BE2C (cell line): ENCODE measurements around the gene MEIOSIN. TPM values are rescaled to one million over a fixed set of nuclear protein-coding genes. Genes with fewer than 3 reads are reported as not detected.
"Not testable (repeated sequence)": the region's sequence is repeated elsewhere in the genome, so short reads cannot be mapped to it uniquely, and the experiment has no call there.

Source experiments
- DNase-seq: peaks from one replicate; pipeline ENCODE4 v3.0.0-alpha.2; 2020
- H3K27me3 ChIP-seq: fragments of 250-450 bp; sonication (Bioruptor Pico); 2 replicates; pipeline ENCODE4 v1.5.1; 2020; ENCODE audit warnings: mild to moderate bottlenecking
- H3K36me3 ChIP-seq: fragments of 250-450 bp; sonication (Bioruptor Pico); 2 replicates; pipeline ENCODE4 v1.5.1; 2020; ENCODE audit warnings: mild to moderate bottlenecking
- H3K4me1 ChIP-seq: fragments of 250-450 bp; sonication (Bioruptor Pico); 2 replicates; pipeline ENCODE4 v1.5.1; 2020
- H3K4me3 ChIP-seq: 2 replicates; pipeline ENCODE4 v1.5.1; 2011; ENCODE audit warnings: low read depth, low read length
- H3K9me3 ChIP-seq: fragments of 250-450 bp; sonication (Bioruptor Pico); 2 replicates; pipeline ENCODE4 v1.5.1; 2020
- polyA plus RNA-seq: library from polyadenylated mRNA; unstranded; fragments of >200 nt; gene quantifications from one replicate; pipeline ENCODE4 v1.2.1, GENCODE V29; 2012; ENCODE audit warnings: low read depth, missing spikeins; ENCODE audit not compliant: insufficient read length, insufficient read depth
- TF ChIP-seq, protein P1 (sequence below): IDR thresholded peaks from 2 replicates; pipeline ENCODE4 v1.5.1; 2012; ENCODE audit warnings: mild to moderate bottlenecking, low read depth, low read length

MEIOSIN gene, protein sequence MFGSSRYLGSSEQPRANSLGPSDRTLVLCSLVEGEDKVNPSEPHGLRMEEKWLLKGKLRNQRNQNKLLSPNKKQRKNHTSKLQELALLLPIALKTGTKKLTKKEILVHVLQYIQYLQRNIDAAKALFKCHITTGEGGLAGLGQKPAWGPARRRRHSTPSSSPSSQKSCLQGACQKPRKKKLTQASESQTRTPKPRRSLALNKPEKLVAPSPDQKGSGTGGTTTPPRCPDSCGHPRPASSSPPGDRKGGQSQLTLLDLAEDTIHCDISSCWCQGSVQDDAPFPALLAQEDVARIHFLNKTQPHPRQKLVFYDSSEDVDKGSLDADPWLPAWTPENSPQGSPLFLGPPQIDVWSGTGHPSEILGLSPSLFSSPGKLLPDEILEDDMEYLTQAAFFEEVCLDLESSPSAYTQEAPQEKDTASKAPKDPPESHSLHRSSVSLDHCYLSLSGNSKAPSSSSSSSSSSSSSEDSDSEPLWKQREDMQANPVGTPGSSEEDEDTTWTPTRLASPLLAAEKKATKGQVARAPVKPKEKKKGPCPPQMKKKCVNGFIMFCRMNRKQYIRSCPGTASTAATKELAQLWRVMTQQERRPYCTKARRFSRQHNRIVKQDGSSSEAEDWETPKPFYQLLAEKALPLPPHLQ
- polyA plus RNA-seq: 0.31 TPM

DNA sequence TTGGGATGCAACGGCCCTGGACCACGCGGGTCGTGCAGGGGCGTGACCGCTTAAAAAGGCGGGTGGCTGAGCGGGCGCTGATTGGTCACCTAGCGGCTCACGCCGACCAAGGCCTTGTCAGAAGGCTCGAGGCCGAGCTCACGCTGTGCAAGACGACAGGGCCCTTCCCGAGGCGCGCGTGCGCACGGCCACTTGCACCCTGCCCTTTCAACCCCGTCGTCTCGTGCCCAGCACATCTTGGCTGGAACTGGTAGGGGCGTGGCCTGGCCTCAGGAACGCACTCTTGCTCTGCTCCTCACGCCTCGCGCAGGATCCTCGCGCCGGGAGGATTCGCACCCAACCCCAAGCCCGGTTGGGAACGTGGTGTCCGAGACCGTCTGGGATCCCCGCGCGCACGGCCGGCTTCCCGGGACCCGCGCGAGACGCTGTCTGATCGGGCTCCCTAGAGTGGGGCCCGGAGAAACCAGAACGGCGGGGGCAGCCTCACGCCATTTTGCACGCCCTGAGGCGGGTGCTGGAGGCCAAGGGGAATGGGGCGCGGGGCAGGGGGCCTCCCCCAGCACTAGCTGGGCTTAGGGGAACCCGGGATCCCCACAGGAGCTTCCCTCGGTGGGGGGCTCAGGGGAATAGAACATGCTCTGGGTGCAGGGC is at the start of gene MEIOSIN:
MEIOSIN (plus strand) TSS at position 280 of the 651 bp plus-strand sequence. CDS start 1,938 bp downstream, outside the sequence.
- Histone ChIP-seq H3K4me1 (no peaks in the 10 kb centered on the region; the same call in 1 of the 2 replicates), H3K9me3 (no peaks in the 10 kb centered on the region), H3K4me3 (no peak within 1 kb of the TSS), H3K27me3 (no peaks in the 10 kb centered on the region), H3K36me3 (no peaks in the 10 kb centered on the region)
- TF ChIP-seq, protein P1, sequence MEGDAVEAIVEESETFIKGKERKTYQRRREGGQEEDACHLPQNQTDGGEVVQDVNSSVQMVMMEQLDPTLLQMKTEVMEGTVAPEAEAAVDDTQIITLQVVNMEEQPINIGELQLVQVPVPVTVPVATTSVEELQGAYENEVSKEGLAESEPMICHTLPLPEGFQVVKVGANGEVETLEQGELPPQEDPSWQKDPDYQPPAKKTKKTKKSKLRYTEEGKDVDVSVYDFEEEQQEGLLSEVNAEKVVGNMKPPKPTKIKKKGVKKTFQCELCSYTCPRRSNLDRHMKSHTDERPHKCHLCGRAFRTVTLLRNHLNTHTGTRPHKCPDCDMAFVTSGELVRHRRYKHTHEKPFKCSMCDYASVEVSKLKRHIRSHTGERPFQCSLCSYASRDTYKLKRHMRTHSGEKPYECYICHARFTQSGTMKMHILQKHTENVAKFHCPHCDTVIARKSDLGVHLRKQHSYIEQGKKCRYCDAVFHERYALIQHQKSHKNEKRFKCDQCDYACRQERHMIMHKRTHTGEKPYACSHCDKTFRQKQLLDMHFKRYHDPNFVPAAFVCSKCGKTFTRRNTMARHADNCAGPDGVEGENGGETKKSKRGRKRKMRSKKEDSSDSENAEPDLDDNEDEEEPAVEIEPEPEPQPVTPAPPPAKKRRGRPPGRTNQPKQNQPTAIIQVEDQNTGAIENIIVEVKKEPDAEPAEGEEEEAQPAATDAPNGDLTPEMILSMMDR: no peak
- no peak for DNase-seq

DNA sequence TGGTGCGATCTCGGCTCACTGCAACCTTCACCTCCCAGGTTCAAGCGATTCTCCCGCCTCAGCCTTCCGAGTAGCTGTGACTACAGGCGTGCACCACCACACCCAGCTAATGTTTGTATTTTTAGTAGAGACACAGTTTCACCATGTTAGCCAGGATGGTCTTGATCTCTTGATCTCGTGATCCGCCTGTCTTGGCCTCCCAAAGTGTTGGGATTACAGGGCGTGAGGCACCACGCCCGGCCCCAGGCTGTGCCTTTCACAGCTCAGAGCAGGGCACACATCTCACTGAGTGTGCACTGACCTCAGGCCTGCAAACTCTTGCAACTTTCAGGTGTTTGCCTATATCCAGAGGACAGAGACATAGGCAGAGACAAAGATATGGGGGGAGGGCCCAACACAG is 48.2 kb upstream of the MEIOSIN start:
- H3K4me3 ChIP-seq, DNase-seq, H3K9me3 ChIP-seq, H3K27me3 ChIP-seq, H3K4me1 ChIP-seq: not testable (repeated sequence)
- H3K36me3 ChIP-seq: peaks cover 40% of the 10 kb centered on the region

DNA sequence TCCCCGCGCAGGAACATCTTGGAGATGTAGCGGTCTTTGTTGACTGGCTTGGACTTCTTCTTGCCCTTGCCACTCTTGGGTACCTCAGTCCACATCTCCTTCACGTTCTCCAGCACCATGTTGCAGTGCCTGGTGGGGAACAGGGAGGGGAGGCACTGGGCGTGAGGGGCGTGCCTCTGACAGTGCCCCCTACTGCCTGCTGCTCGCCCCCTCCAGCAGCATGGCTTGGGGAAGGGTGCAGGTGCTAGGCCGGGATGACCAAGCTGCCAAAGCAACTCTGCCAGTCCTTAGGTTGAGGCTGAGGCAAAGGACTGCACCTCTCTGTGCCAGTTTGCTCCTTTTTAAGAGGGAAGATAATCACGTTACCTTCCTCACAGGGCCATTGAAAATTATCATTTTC is 45.6 kb upstream of the MEIOSIN start:
- DNase-seq: no peak
- Histone ChIP-seq H3K4me1 (no peaks in the 10 kb centered on the region), H3K27me3 (no peaks in the 10 kb centered on the region), H3K4me3 (no peak overlapping the region), H3K36me3 (peaks cover 40% of the 10 kb centered on the region), H3K9me3 (no peaks in the 10 kb centered on the region)
- TF ChIP-seq, protein P1: 0 out of 2 replicates have a peak, but pooled peaks have one; percentile 1

DNA sequence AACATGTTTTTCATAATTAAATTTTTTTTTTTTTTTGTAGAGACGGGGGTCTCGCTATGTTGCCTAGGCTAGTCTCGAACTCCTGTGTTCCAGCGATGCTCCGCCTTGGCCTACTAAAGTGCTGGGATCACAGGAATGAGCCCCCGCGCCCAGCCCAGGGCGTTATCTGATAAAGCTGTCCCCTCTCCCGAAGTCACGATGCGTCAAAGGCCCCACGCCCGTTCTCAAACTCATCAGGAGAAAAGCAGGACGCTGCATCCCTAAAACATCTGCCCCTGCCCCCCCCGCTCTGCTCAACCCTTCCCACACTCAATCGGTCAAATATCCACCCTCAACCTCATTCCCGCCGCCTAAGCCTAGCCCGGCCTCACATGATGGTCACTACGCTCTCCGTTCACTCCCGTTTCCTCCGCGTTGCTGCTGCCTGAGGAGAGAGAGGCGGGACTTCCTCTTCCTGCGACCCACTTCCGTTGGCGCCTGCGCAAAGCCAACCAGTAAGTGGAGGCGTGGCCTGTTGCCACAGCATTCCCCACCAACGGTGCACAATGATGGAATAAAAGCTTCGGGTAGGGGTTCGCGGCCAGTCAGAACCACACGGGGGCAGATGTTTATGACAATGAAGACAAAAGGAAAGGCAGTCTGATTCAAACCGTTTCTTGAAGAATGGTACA is 41.6 kb upstream of the MEIOSIN start, which contains the start of gene SNRPD2:
SNRPD2 (minus strand) TSS at position 438 of the 671 bp plus-strand sequence; CDS start at position 373, 65 bp downstream.
- no peaks in the 10 kb centered on the region for H3K9me3 ChIP-seq
- DNase-seq: peak; percentile 96
- H3K4me1 ChIP-seq: no peaks in the 10 kb centered on the region
- peaks cover 26% of the 10 kb centered on the region for H3K36me3 ChIP-seq
- peak within 1 kb of the TSS; percentile 94 for H3K4me3 ChIP-seq
- no peaks in the 10 kb centered on the region for H3K27me3 ChIP-seq
- TF ChIP-seq, protein P1: no peak

DNA sequence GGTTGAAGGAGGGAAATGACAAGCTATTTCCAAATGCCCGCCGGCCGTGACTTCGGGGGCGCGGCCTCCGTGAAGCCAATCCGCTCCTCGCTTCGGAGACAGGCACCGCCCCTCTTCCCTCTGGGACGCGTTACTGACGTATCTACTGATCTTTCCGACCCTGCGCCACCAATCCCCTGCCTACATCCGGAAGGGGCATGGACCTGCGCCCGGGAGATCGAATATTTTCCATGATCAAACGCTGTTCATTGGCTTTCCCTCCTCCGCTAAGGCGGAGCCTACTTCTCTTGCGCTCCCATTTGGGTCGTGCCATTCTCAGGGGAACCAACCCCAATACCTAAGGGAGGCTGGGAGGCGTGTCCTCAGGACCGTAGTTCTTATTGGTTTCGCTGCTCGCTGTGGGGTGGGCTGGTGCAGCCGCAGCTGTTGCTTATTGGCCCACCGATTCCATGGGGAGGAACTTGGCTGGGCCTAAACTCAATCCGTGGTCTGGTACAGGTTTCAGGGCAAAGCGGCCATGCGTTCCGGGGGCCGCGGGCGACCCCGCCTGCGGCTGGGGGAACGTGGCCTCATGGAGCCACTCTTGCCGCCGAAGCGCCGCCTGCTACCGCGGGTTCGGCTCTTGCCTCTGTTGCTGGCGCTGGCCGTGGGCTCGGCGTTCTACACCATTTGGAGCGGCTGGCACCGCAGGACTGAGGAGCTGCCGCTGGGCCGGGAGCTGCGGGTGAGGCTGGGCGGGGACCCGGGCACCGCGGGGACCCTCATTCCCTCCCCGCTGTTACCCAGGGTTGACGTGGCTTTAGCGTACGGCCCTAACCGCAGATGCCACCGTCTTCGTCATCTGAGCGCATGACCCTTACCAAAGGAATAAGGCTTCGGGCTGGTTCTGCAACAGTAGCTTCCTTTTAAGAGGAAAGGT is 40.8 kb upstream of the MEIOSIN start, which contains the start of gene QPCTL:
QPCTL (plus strand) TSS at position 480 of the 919 bp plus-strand sequence; CDS start at position 518, 38 bp downstream.
- H3K4me3 ChIP-seq: peak within 1 kb of the TSS; percentile 94
- H3K4me1 ChIP-seq: no peaks in the 10 kb centered on the region
- H3K27me3 ChIP-seq: no peaks in the 10 kb centered on the region
- peak; percentile 99 for DNase-seq
- H3K36me3 ChIP-seq: peaks cover 18% of the 10 kb centered on the region
- TF ChIP-seq, protein P1: no peak
- H3K9me3 ChIP-seq: no peaks in the 10 kb centered on the region
